Vagina (tissue), 2 donors: Measurements from ENCODE around the gene CHCHD4. TPM values are rescaled to one million over a fixed set of nuclear protein-coding genes. Genes with fewer than 3 reads are reported as not detected.
"Not testable (repeated sequence)": the region's sequence is repeated elsewhere in the genome, so short reads cannot be mapped to it uniquely, and the experiment has no call there.

Source experiments
- DNase-seq, 2 donors: peaks; one replicate each; pipeline ENCODE4 v3.0.0-alpha.2; 2017; ENCODE audit errors: extremely low spot score in 2 of 2
- H3K27ac ChIP-seq: fragments of 200-600 bp; sonication (generic); one replicate; pipeline ENCODE4 v1.5.1; 2019
- H3K27me3 ChIP-seq: fragments of 200-600 bp; sonication (generic); one replicate; pipeline ENCODE4 v1.5.1; 2019
- H3K36me3 ChIP-seq, 2 donors: fragments of 200-600 bp; sonication (generic); one replicate each; pipeline ENCODE4 v1.5.1; 2017 to 2019
- H3K4me1 ChIP-seq: fragments of 200-600 bp; sonication (generic); one replicate; pipeline ENCODE4 v1.5.1; 2019
- H3K4me3 ChIP-seq, 2 donors: fragments of 200-600 bp; sonication (generic); 1 replicate in 1 of 2; 2 replicates in 1 of 2; pipeline ENCODE4 v1.5.1; 2016 to 2019
- H3K9me3 ChIP-seq: fragments of 200-600 bp; sonication (generic); one replicate; pipeline ENCODE4 v1.5.1; 2019
- CTCF ChIP-seq, 3 experiments: fragments of 450-650 bp in 2 of 3; fragments of 200-600 bp in 1 of 3; sonication (generic) in 1 of 3; IDR thresholded peaks; one replicate each; pipeline ENCODE4 v1.5.1; 2017 to 2019; ENCODE audit warnings: antibody characterized with exemption in 3 of 3, mild to moderate bottlenecking in 2 of 3, moderate library complexity in 2 of 3
- POLR2A ChIP-seq, 2 donors: fragments of 450-650 bp; IDR thresholded peaks; one replicate each; pipeline ENCODE4 v1.6.1; 2017; ENCODE audit warnings: antibody characterized with exemption in 2 of 2, mild to moderate bottlenecking in 2 of 2, moderate library complexity in 2 of 2
- POLR2AphosphoS5 ChIP-seq, 2 donors: sonication (generic); formaldehyde crosslinking; IDR thresholded peaks; one replicate each; pipeline ENCODE4 v1.9.0; 2017; ENCODE audit warnings: antibody characterized with exemption in 2 of 2, mild to moderate bottlenecking in 2 of 2, low read depth in 1 of 2; ENCODE audit not compliant: insufficient read depth in 1 of 2
- intact Hi-C: fragments of 100-400 bp; cut with DNase I; formaldehyde crosslinking; loops from one replicate; pipeline ENCODE4 v1.15.1; 2023
- total RNA-seq: library from RNA; depleted of rRNA; stranded (reverse); fragments of >200 nt; gene quantifications from one replicate; pipeline ENCODE4 v1.2.3, GENCODE V29; 2016

The CHCHD4 gene
- total RNA-seq, 1 donor from 2014 or later = 10.6 TPM

- intact Hi-C loops = no loop called here
- H3K27ac ChIP-seq = no peak overlapping the region
- H3K4me1 ChIP-seq = no peaks in the 10 kb centered on the region
- DNase-seq = no peak
- TF ChIP-seq CTCF (IDR thresholded peaks at IDR 0.05) (no peak), POLR2AphosphoS5 (IDR thresholded peaks at IDR 0.05; ENCODE audit: insufficient read depth in 1 of 2, low read depth in 1 of 2) (no peak), POLR2A (IDR thresholded peaks at IDR 0.05) (no peak)
- H3K4me3 ChIP-seq = no peak overlapping the region
- H3K36me3 ChIP-seq = no peaks in the 10 kb centered on the region
- H3K27me3 ChIP-seq = no peaks in the 10 kb centered on the region
- peaks cover 6% of the 10 kb centered on the region for H3K9me3 ChIP-seq
These were observed 32.2 kb downstream of the CHCHD4 start for GRCh38 chr3:14092464-14092863.

- H3K36me3 ChIP-seq, H3K27me3 ChIP-seq, H3K9me3 ChIP-seq, intact Hi-C loops, DNase-seq, H3K27ac ChIP-seq, H3K4me1 ChIP-seq, H3K4me3 ChIP-seq: not testable (repeated sequence)
These were observed 32.7 kb downstream of the CHCHD4 start for GRCh38 chr3:14091959-14092358.

GRCh38 chr3:14087461-14087860 lies 37.2 kb downstream of the CHCHD4 start:
- not testable (repeated sequence) for H3K27ac ChIP-seq, DNase-seq, H3K4me3 ChIP-seq, H3K9me3 ChIP-seq, H3K27me3 ChIP-seq, H3K4me1 ChIP-seq, H3K36me3 ChIP-seq
- intact Hi-C loops = loop anchor here (5.0 kb wide), 1 partner anchor 720 kb away; no protein-coding TSS in a partner anchor

- H3K4me3 ChIP-seq = no peak overlapping the region
- intact Hi-C loops = no loop called here
These were observed 42.5 kb downstream of the CHCHD4 start for GRCh38 chr3:14082108-14082657.

GRCh38 chr3:14077310-14077709 lies 47.4 kb downstream of the CHCHD4 start:
- H3K4me1 ChIP-seq = no peaks in the 10 kb centered on the region
- intact Hi-C loops = no loop called here
- H3K36me3 ChIP-seq = no peaks in the 10 kb centered on the region
- no peak for DNase-seq
- H3K4me3 ChIP-seq = no peak overlapping the region
- TF ChIP-seq POLR2AphosphoS5 (IDR thresholded peaks at IDR 0.05; ENCODE audit: insufficient read depth in 1 of 2, low read depth in 1 of 2) = no peak
- no peak for TF ChIP-seq POLR2A (IDR thresholded peaks at IDR 0.05)
- TF ChIP-seq CTCF (IDR thresholded peaks at IDR 0.05) = no peak
- no peak overlapping the region for H3K27ac ChIP-seq
- no peaks in the 10 kb centered on the region for H3K9me3 ChIP-seq
- H3K27me3 ChIP-seq = no peaks in the 10 kb centered on the region

More at GRCh38 chr3:14082108-14082657, 42.5 kb downstream of the CHCHD4 start:
- no peak for DNase-seq
- Histone ChIP-seq H3K36me3 (no peaks in the 10 kb centered on the region), H3K27me3 (no peaks in the 10 kb centered on the region), H3K4me1 (no peaks in the 10 kb centered on the region), H3K27ac (no peak overlapping the region), H3K9me3 (no peaks in the 10 kb centered on the region)
- TF ChIP-seq POLR2A (IDR thresholded peaks at IDR 0.05) (no peak), CTCF (IDR thresholded peaks at IDR 0.05) (no peak), POLR2AphosphoS5 (IDR thresholded peaks at IDR 0.05; ENCODE audit: insufficient read depth in 1 of 2, low read depth in 1 of 2) (no peak)

GRCh38 chr3:14075233-14075632 lies 49.4 kb downstream of the CHCHD4 start:
- H3K27ac ChIP-seq, intact Hi-C loops, H3K36me3 ChIP-seq, H3K9me3 ChIP-seq, DNase-seq, H3K4me3 ChIP-seq, H3K27me3 ChIP-seq, H3K4me1 ChIP-seq: not testable (repeated sequence)

- TF ChIP-seq POLR2AphosphoS5 (IDR thresholded peaks at IDR 0.05; ENCODE audit: insufficient read depth in 1 of 2, low read depth in 1 of 2) (no peak), POLR2A (IDR thresholded peaks at IDR 0.05) (no peak), CTCF (IDR thresholded peaks at IDR 0.05) (no peak)
- Histone ChIP-seq H3K4me3 (no peak overlapping the region), H3K36me3 (no peaks in the 10 kb centered on the region), H3K9me3 (no peaks in the 10 kb centered on the region), H3K27ac (no peak overlapping the region), H3K27me3 (no peaks in the 10 kb centered on the region), H3K4me1 (no peaks in the 10 kb centered on the region)
- no peak for DNase-seq
- intact Hi-C loops = no loop called here
These were observed 59.8 kb downstream of the CHCHD4 start for GRCh38 chr3:14064910-14065309.
